Fibroblast of lung (primary cell): Measurements from ENCODE around the gene GNAO1. TPM values are rescaled to one million over a fixed set of nuclear protein-coding genes. Genes with fewer than 3 reads are reported as not detected.

Experiments
- DNase-seq, 2 donors: peaks; one replicate each; pipeline versions ENCODE4 v3.0.0 to v3.0.0-alpha.2; 2010; ENCODE audit warnings: low read depth in 2 of 2
- H2AFZ ChIP-seq: 2 replicates; pipeline ENCODE4 v1.5.1; 2012; ENCODE audit warnings: low read length, control low read depth, inconsistent platforms
- H3K27ac ChIP-seq: 2 replicates; pipeline ENCODE4 v1.5.1; 2011; ENCODE audit warnings: low read length, control low read depth; ENCODE audit not compliant: insufficient read depth
- H3K27me3 ChIP-seq: 2 replicates; pipeline ENCODE4 v1.5.1; 2011; ENCODE audit warnings: mild to moderate bottlenecking, low read length; ENCODE audit not compliant: control insufficient read depth, insufficient read depth
- H3K36me3 ChIP-seq: 2 replicates; pipeline ENCODE4 v1.5.1; 2011; ENCODE audit warnings: low read length; ENCODE audit not compliant: control insufficient read depth, insufficient read depth
- H3K4me1 ChIP-seq: 2 replicates; pipeline ENCODE4 v1.5.1; 2011; ENCODE audit warnings: low read length; ENCODE audit not compliant: control insufficient read depth, insufficient read depth; ENCODE audit errors: extremely low read depth
- H3K4me2 ChIP-seq: 2 replicates; pipeline ENCODE4 v1.5.1; 2011; ENCODE audit warnings: low read length, control low read depth; ENCODE audit not compliant: insufficient read depth; ENCODE audit errors: extremely low read depth
- H3K4me3 ChIP-seq, 4 experiments: fragments of 200-600 bp in 1 of 4; sonication (generic) in 1 of 4; replicated peaks in 1 of 4; 2 replicates each; pipeline ENCODE4 v1.5.1; 2011 to 2016; ENCODE audit warnings: low read length in 4 of 4, low read depth in 3 of 4, mild to moderate bottlenecking in 3 of 4, control low read depth in 2 of 4, inconsistent platforms in 1 of 4, mixed read lengths in 1 of 4; ENCODE audit not compliant: insufficient read depth in 1 of 4; ENCODE audit errors: control extremely low read depth in 1 of 4
- H3K79me2 ChIP-seq: 2 replicates; pipeline ENCODE4 v1.5.1; 2012; ENCODE audit warnings: mild to moderate bottlenecking, low read length, inconsistent platforms; ENCODE audit not compliant: control insufficient read depth, insufficient read depth
- H3K9ac ChIP-seq: 2 replicates; pipeline ENCODE4 v1.5.1; 2011; ENCODE audit warnings: mild to moderate bottlenecking, low read length, control low read depth; ENCODE audit not compliant: insufficient read depth
- H3K9me3 ChIP-seq: 2 replicates; pipeline ENCODE4 v1.5.1; 2012; ENCODE audit warnings: low read depth, low read length; ENCODE audit not compliant: control insufficient read depth, insufficient read depth
- H4K20me1 ChIP-seq: 2 replicates; pipeline ENCODE4 v1.5.1; 2011; ENCODE audit warnings: low read length; ENCODE audit not compliant: control insufficient read depth, insufficient read depth; ENCODE audit errors: extremely low read depth
- EZH2 ChIP-seq: IDR thresholded peaks from 2 replicates; pipeline ENCODE4 v1.5.1; 2012; ENCODE audit warnings: low read length, control low read depth, mild to moderate bottlenecking; ENCODE audit errors: missing control alignments
- polyA plus RNA-seq, 2 donors: library from polyadenylated mRNA; depleted of rRNA in 1 of 2; stranded (reverse) in 1 of 2; unstranded in 1 of 2; fragments of >200 nt; gene quantifications; 2 replicates each; pipeline ENCODE4 v1.2.1, GENCODE V29; 2011 to 2012; ENCODE audit warnings: missing spikeins in 1 of 2
- total RNA-seq: library from RNA; depleted of rRNA; stranded (reverse); fragments of >200 nt; gene quantifications from 2 replicates; pipeline ENCODE4 v1.2.1, GENCODE V29; 2014
- TF ChIP-seq, protein P1 (sequence below), 2 donors: IDR thresholded peaks in 1 of 2; conservative IDR thresholded peaks in 1 of 2; 1 replicate in 1 of 2; 2 replicates in 1 of 2; pipeline ENCODE4 v1.5.1; 2011 to 2012; ENCODE audit warnings: low read length in 2 of 2, control low read depth in 1 of 2, inconsistent platforms in 1 of 2, low read depth in 1 of 2, mild to moderate bottlenecking in 1 of 2

Gene GNAO1
- total and polyA plus RNA-seq, 2 donors (not counting 1 experiment from before 2014, with no cell fraction given) = 0.14 to 0.17 TPM

DNA sequence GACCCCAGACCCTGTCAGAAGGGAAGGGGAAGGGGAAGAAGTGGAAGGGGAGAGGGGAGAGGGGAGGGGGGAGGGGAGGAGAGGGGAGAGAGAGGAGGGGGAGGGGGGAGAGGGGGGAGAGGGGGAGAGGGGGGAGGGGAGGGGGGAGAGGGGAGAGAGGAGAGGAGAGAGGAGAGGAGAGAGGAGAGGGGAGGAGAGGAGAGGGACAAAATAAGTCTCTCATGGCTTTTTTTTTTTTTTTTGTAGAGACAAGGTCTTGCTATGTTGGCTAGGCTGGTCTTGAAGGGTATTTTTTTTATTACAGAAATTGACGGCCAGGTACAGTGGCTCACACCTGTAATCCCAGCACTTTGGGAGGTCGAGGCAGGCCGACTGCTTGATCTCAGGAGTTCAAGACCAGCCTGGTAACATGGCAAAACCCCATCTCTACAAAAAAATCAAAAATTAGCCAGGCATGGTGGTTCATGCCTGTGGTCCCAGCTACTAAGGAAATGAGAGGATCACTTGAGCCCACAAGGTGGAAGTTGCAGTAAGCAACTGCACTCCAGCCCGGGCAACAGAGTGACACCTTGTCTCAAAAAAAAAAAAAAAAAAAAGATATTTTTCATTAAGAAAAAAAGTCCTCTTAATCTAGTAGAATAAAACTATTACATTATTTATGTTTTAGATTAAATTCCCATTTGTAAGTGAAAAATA is 214.8 kb downstream of the GNAO1 start:
- H3K36me3 ChIP-seq = peaks cover 17% of the 10 kb centered on the region
- no peak overlapping the region for H3K4me2 ChIP-seq
- H3K4me3 ChIP-seq = no peak overlapping the region

More for the DNA sequence above, 214.8 kb downstream of the GNAO1 start:
- no peaks in the 10 kb centered on the region for H3K79me2 ChIP-seq
- H3K9me3 ChIP-seq = no peaks in the 10 kb centered on the region
- no peaks in the 10 kb centered on the region for H3K4me1 ChIP-seq
- H3K9ac ChIP-seq = no peak overlapping the region
- H4K20me1 ChIP-seq = no peaks in the 10 kb centered on the region
- TF ChIP-seq, protein P1, sequence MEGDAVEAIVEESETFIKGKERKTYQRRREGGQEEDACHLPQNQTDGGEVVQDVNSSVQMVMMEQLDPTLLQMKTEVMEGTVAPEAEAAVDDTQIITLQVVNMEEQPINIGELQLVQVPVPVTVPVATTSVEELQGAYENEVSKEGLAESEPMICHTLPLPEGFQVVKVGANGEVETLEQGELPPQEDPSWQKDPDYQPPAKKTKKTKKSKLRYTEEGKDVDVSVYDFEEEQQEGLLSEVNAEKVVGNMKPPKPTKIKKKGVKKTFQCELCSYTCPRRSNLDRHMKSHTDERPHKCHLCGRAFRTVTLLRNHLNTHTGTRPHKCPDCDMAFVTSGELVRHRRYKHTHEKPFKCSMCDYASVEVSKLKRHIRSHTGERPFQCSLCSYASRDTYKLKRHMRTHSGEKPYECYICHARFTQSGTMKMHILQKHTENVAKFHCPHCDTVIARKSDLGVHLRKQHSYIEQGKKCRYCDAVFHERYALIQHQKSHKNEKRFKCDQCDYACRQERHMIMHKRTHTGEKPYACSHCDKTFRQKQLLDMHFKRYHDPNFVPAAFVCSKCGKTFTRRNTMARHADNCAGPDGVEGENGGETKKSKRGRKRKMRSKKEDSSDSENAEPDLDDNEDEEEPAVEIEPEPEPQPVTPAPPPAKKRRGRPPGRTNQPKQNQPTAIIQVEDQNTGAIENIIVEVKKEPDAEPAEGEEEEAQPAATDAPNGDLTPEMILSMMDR (conservative IDR thresholded peaks at IDR 0.05 in 1 of 2, IDR thresholded peaks at IDR 0.05 in 1 of 2; ENCODE audit: low read depth in 1 of 2, low read length in 2 of 2) = no peak
- TF ChIP-seq EZH2 = no peak
- no peak overlapping the region for H3K27ac ChIP-seq
- H3K27me3 ChIP-seq = no peaks in the 10 kb centered on the region
- DNase-seq = no peak
- no peak overlapping the region for H2AFZ ChIP-seq

Other genes starting within 250 kb of the GNAO1 start
- gene AMFR, start 234.1 kb downstream of the GNAO1 start, total RNA-seq = 350 and 413 TPM in 2 replicates
- gene AMFR, start 234.1 kb downstream of the GNAO1 start, polyA plus RNA-seq = 75.9 and 76.1 TPM in 2 replicates